K562 treated with DMSO at 1 percent for 4 hours (cell line): ENCODE data around the gene LPIN3. TPM values are rescaled to one million over a fixed set of nuclear protein-coding genes. Genes with fewer than 3 reads are reported as not detected.

Experiments
- total RNA-seq: library from RNA; unstranded; fragments of 300-600 nt; gene quantifications from 2 replicates; pipeline ENCODE4 v1.2.3, GENCODE V29; 2022; ENCODE audit not compliant: insufficient read depth

The LPIN3 gene, protein sequence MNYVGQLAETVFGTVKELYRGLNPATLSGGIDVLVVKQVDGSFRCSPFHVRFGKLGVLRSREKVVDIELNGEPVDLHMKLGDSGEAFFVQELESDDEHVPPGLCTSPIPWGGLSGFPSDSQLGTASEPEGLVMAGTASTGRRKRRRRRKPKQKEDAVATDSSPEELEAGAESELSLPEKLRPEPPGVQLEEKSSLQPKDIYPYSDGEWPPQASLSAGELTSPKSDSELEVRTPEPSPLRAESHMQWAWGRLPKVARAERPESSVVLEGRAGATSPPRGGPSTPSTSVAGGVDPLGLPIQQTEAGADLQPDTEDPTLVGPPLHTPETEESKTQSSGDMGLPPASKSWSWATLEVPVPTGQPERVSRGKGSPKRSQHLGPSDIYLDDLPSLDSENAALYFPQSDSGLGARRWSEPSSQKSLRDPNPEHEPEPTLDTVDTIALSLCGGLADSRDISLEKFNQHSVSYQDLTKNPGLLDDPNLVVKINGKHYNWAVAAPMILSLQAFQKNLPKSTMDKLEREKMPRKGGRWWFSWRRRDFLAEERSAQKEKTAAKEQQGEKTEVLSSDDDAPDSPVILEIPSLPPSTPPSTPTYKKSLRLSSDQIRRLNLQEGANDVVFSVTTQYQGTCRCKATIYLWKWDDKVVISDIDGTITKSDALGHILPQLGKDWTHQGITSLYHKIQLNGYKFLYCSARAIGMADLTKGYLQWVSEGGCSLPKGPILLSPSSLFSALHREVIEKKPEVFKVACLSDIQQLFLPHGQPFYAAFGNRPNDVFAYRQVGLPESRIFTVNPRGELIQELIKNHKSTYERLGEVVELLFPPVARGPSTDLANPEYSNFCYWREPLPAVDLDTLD
- 3.1 and 6.4 TPM in 2 replicates for total RNA-seq

GRCh38 chr20:41340327-41341055 lies at the start of gene LPIN3:
TSS of gene LPIN3 (plus strand) at chr20:41340821. CDS start at chr20:41345804, 4,983 bp downstream.

DNA sequence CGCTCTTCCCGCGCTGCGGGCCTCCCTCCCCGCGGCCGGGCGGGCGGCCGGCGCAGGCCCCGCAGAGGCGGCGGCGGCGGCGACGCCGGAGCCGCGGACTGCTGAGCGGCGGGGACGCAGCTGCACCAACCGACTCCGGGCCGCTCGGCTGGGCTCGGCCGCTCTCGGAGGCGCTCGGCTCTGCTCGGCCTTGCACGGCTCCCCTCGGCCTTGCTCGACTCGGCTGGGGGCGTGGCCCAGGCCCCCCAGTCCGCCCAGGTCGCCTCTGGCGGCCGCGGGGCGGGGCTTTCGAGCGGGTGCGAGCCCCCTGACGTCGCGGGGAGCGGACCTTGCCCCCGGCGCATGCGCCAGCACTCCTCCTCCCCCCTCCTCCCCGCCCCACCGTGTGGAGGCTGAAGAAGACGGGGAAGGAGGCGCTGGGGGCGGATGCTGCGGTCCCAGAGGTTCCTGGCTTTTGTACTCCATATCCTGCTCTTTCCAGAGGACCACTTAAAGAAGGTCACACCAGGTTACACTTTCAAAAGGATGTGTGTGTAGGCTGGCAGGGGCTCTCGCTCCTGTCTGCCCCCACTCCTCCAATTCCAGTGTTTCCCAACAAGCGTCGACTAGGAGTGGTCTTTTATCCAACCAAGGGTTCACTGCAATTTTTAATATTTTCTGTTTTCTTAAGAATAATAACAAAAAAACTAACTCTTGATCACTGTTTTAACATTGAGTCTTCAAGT lies 22.9 kb upstream of the LPIN3 start, which contains the start of gene ZHX3:
ZHX3 (minus strand) TSS at position 186 of the 725 bp plus-strand sequence. CDS start 112,815 bp downstream, outside the sequence.

GRCh38 chr20:41366546-41367392 lies 26.1 kb downstream of the LPIN3 start, which contains the start of gene EMILIN3:
TSS of gene EMILIN3 (minus strand) at chr20:41366818. CDS start at chr20:41366634, 184 bp downstream.

Other genes starting within 250 kb of the LPIN3 start
- 36.0 and 39.1 TPM in 2 replicates for gene PLCG1, start 203.3 kb upstream of the LPIN3 start, total RNA-seq
- gene ZHX3, start 23.1 kb upstream of the LPIN3 start, total RNA-seq = 2.8 and 3.7 TPM in 2 replicates
- gene EMILIN3, start 26.0 kb downstream of the LPIN3 start, total RNA-seq = not detected in 2 replicates